Measurements from ENCODE around the gene FSTL3. TPM values are rescaled to one million over a fixed set of nuclear protein-coding genes. Genes with fewer than 3 reads are reported as not detected.

The FSTL3 gene
- total RNA-seq, 1 donor, result 52.1 TPM

- Histone ChIP-seq H3K79me2 (ENCODE audit: insufficient read depth, low read length) (no peaks in the 10 kb centered on the region), H3K4me3 (ENCODE audit: insufficient read depth, low read length) (no peak within 1 kb of the TSS), H3K36me3 (ENCODE audit: insufficient read depth, low read length) (no peaks in the 10 kb centered on the region), H3K4me1 (ENCODE audit: insufficient read depth, low read length) (no peaks in the 10 kb centered on the region), H3K27ac (ENCODE audit: low read depth, low read length) (no peak within 1 kb of the TSS), H4K20me1 (ENCODE audit: insufficient read depth, low read length) (no peaks in the 10 kb centered on the region), H3K9me3 (ENCODE audit: low read depth, low read length) (peaks cover 3% of the 10 kb centered on the region), H3K27me3 (ENCODE audit: insufficient read depth, low read length) (peaks cover 27% of the 10 kb centered on the region), H2AFZ (ENCODE audit: low read length) (no peak within 1 kb of the TSS), H3K4me2 (ENCODE audit: insufficient read depth, low read length) (no peak within 1 kb of the TSS)
- peak; percentile 78 for DNase-seq (ENCODE audit: insufficient read length, low spot score, missing footprints)
- TF ChIP-seq CTCF (IDR thresholded peaks at IDR 0.05; ENCODE audit: extremely low read depth, low read depth, low read length), result no peak
These were observed 32.3 kb downstream of the FSTL3 start, which contains the start of gene PALM for GRCh38 chr19:708154-709143. TSS of gene PALM (plus strand) at chr19:708935. CDS start at chr19:709147, 212 bp downstream.

GRCh38 chr19:709196-709964, 33.2 kb downstream of the FSTL3 start:
- H3K4me3 ChIP-seq (ENCODE audit: insufficient read depth, low read length), result no peak overlapping the region
- H3K27me3 ChIP-seq (ENCODE audit: insufficient read depth, low read length), result peaks cover 27% of the 10 kb centered on the region
- no peak overlapping the region for H2AFZ ChIP-seq (ENCODE audit: low read length)
- no peaks in the 10 kb centered on the region for H3K36me3 ChIP-seq (ENCODE audit: insufficient read depth, low read length)
- no peaks in the 10 kb centered on the region for H3K4me1 ChIP-seq (ENCODE audit: insufficient read depth, low read length)
- TF ChIP-seq CTCF (IDR thresholded peaks at IDR 0.05; ENCODE audit: extremely low read depth, low read depth, low read length), result no peak
- H3K4me2 ChIP-seq (ENCODE audit: insufficient read depth, low read length), result no peak overlapping the region
- H4K20me1 ChIP-seq (ENCODE audit: insufficient read depth, low read length), result no peaks in the 10 kb centered on the region
- peaks cover 3% of the 10 kb centered on the region for H3K9me3 ChIP-seq (ENCODE audit: low read depth, low read length)
- DNase-seq (ENCODE audit: insufficient read length, low spot score, missing footprints), result peak; percentile 62
- H3K79me2 ChIP-seq (ENCODE audit: insufficient read depth, low read length), result no peaks in the 10 kb centered on the region
- no peak overlapping the region for H3K27ac ChIP-seq (ENCODE audit: low read depth, low read length)

- Histone ChIP-seq H4K20me1 (ENCODE audit: insufficient read depth, low read length) (no peaks in the 10 kb centered on the region), H3K4me2 (ENCODE audit: insufficient read depth, low read length) (no peak overlapping the region), H3K4me3 (ENCODE audit: insufficient read depth, low read length) (no peak overlapping the region), H3K36me3 (ENCODE audit: insufficient read depth, low read length) (no peaks in the 10 kb centered on the region), H3K9me3 (ENCODE audit: low read depth, low read length) (peaks cover 3% of the 10 kb centered on the region), H2AFZ (ENCODE audit: low read length) (no peak overlapping the region), H3K79me2 (ENCODE audit: insufficient read depth, low read length) (no peaks in the 10 kb centered on the region), H3K27me3 (ENCODE audit: insufficient read depth, low read length) (peaks cover 27% of the 10 kb centered on the region), H3K27ac (ENCODE audit: low read depth, low read length) (no peak overlapping the region), H3K4me1 (ENCODE audit: insufficient read depth, low read length) (no peaks in the 10 kb centered on the region)
- DNase-seq (ENCODE audit: insufficient read length, low spot score, missing footprints), result peak; percentile 75
- no peak for TF ChIP-seq CTCF (IDR thresholded peaks at IDR 0.05; ENCODE audit: extremely low read depth, low read depth, low read length)
These were observed 33.9 kb downstream of the FSTL3 start for GRCh38 chr19:709965-710571.

Measured in osteoblast (primary cell).